Body of pancreas (tissue), 4 donors: Measurements from ENCODE around the gene ARL16.

Experiments used
- CTCF ChIP-seq, 7 experiments: fragments of 450-650 bp in 4 of 7; fragments of 200-600 bp in 3 of 7; sonication (generic) in 3 of 7; IDR thresholded peaks; one replicate each; pipeline ENCODE4 v1.5.1; 2016 to 2019; ENCODE audit warnings: antibody characterized with exemption in 7 of 7
- POLR2A ChIP-seq, 3 donors: fragments of 450-650 bp; IDR thresholded peaks; one replicate each; pipeline ENCODE4 v1.6.1; 2016; ENCODE audit warnings: antibody characterized with exemption in 3 of 3, mild to moderate bottlenecking in 2 of 3

GRCh38 chr17:81666342-81667191 is 17.0 kb downstream of the ARL16 start, which contains the start of the genes CCDC137 and OXLD1:
- TF ChIP-seq CTCF (IDR thresholded peaks at IDR 0.05) (no peak), POLR2A (IDR thresholded peaks at IDR 0.05) (peak; percentile 76 to 88 (median 88))
